ENCODE data around the gene CEND1. TPM values are rescaled to one million over a fixed set of nuclear protein-coding genes. Genes with fewer than 3 reads are reported as not detected.
A peak's percentile ranks its signal among the peaks of the same experiment; 100 is the strongest.

The CEND1 gene
- polyA plus RNA-seq, 1 donor (not counting 4 experiments of a cell fraction or from before 2014, with no cell fraction given) = not detected

DNA sequence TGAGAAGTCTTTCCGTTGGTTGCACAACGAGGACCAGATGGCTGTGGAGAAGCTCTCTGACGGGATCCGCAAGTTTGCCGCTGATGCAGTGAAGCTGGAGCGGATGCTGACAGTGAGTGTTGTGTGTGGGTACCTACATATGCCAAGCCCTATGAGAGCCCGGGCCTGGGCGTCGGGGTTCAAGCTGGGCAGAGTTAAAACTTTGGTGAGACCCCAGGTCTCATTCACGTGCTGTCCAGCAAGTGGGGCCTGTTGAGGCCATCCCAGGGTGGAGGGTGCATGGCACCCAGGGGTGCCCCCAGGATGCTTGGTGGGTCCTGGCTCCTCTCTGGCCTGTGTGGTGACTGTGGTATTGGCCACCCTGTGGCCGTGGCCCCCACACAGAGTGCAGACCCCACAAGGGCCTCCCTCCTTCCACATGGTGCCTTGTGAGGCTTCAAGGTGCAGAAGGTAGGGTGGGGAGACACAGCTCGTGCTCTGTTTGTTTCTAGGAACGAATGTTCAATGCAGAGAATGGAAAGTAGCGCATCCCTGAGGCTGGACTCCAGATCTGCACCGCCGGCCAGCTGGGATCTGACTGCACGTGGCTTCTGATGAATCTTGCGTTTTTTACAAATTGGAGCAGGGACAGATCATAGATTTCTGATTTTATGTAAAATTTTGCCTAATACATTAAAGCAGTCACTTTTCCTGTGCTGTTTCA is 25.4 kb downstream of the CEND1 start:
- peaks cover 35 to 41% of the 10 kb centered on the region in 2 experiments for H3K36me3 ChIP-seq (ENCODE audit: control insufficient read depth in 2 of 2, extremely low read depth in 1 of 2, insufficient read depth in 2 of 2, low read length in 2 of 2)
- no peak overlapping the region for H3K4me2 ChIP-seq (ENCODE audit: control insufficient read depth, extremely low read depth, insufficient read depth, low read depth, low read length)
- FAIRE-seq = no peak
- H3K9me3 ChIP-seq (ENCODE audit: control insufficient read depth, low read depth, low read length) = no peaks in the 10 kb centered on the region
- H3K79me2 ChIP-seq (ENCODE audit: control insufficient read depth, insufficient read depth, low read length) = no peaks in the 10 kb centered on the region
- no peak overlapping the region for H2AFZ ChIP-seq (ENCODE audit: control insufficient read depth, low read length)
- H3K4me1 ChIP-seq (ENCODE audit: control insufficient read depth, extremely low read depth, insufficient read depth, low read length) = peaks cover 19% of the 10 kb centered on the region
- DNase-seq (ENCODE audit: low read depth, low spot score) = no peak
- no peak overlapping the region for H3K9ac ChIP-seq (ENCODE audit: control insufficient read depth, extremely low read depth, insufficient read depth, low read length)
- TF ChIP-seq, protein P1, sequence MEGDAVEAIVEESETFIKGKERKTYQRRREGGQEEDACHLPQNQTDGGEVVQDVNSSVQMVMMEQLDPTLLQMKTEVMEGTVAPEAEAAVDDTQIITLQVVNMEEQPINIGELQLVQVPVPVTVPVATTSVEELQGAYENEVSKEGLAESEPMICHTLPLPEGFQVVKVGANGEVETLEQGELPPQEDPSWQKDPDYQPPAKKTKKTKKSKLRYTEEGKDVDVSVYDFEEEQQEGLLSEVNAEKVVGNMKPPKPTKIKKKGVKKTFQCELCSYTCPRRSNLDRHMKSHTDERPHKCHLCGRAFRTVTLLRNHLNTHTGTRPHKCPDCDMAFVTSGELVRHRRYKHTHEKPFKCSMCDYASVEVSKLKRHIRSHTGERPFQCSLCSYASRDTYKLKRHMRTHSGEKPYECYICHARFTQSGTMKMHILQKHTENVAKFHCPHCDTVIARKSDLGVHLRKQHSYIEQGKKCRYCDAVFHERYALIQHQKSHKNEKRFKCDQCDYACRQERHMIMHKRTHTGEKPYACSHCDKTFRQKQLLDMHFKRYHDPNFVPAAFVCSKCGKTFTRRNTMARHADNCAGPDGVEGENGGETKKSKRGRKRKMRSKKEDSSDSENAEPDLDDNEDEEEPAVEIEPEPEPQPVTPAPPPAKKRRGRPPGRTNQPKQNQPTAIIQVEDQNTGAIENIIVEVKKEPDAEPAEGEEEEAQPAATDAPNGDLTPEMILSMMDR (optimal IDR thresholded peaks at IDR 0.05 in 1 of 3, IDR thresholded peaks at IDR 0.05 in 1 of 3, conservative IDR thresholded peaks at IDR 0.05 in 1 of 3; ENCODE audit: extremely low read depth in 1 of 3, insufficient read depth in 2 of 3, low read length in 3 of 3) = no peak
- no peak for TF ChIP-seq EZH2 (IDR thresholded peaks at IDR 0.05; ENCODE audit: low read length)
- dilution Hi-C loops (cut with MboI; ENCODE audit: extremely low pct_ligation_motif_present, low sequenced_read_pairs) = no loop called here
- no peak overlapping the region for H3K4me3 ChIP-seq (ENCODE audit: control insufficient read depth in 2 of 3, extremely low read depth in 1 of 3, insufficient read depth in 2 of 3, low read depth in 1 of 3, low read length in 3 of 3)
- peaks cover 11% of the 10 kb centered on the region for H4K20me1 ChIP-seq (ENCODE audit: control insufficient read depth, extremely low read depth, insufficient read depth, low read length)
- H3K27me3 ChIP-seq (ENCODE audit: control insufficient read depth, extremely low read depth, insufficient read depth, low read length) = no peaks in the 10 kb centered on the region
- no peak overlapping the region for H3K27ac ChIP-seq (ENCODE audit: control insufficient read depth, insufficient read depth, low read length)
- H3K9me1 ChIP-seq (ENCODE audit: control insufficient read depth, extremely low read depth, insufficient read depth, low read length) = peaks cover 3% of the 10 kb centered on the region

DNA sequence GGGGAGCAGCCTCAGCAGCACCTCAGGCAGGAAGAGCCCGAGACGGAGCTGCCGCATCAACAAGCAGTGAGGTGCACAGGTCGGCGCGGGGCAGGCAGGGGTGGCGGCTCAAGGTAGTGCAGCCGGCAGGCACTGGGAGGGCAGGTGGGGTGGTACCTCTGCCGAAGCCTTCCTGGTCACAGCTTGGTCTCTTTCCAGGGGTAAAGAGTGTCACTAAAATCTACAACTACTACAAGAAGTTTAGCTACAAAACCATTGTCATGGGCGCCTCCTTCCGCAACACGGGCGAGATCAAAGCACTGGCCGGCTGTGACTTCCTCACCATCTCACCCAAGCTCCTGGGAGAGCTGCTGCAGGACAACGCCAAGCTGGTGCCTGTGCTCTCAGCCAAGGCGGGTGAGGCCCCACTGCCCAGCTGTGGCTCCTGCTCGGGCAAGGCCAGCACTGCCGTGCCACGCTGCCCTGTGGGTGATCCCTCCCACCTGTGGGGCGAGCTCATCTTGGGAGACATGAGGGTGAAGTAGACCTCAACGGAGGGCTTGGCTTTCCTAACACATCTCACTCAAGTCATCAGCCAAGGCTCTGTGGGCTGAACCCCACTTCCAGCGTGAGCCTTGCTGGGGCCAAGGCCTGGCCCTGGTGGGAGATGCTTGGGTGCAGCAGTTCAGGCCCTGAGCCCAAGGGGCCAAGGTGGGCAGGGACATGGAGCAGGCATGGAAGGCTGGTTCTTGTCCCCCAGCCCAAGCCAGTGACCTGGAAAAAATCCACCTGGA is 26.2 kb downstream of the CEND1 start:
- H3K4me2 ChIP-seq (ENCODE audit: control insufficient read depth, extremely low read depth, insufficient read depth, low read depth, low read length) = peak overlapping the region; percentile 22

More for the DNA sequence above, 26.2 kb downstream of the CEND1 start:
- Histone ChIP-seq H2AFZ (ENCODE audit: control insufficient read depth, low read length) (no peak overlapping the region), H3K9me3 (ENCODE audit: control insufficient read depth, low read depth, low read length) (no peaks in the 10 kb centered on the region), H3K36me3 (ENCODE audit: control insufficient read depth in 2 of 2, extremely low read depth in 1 of 2, insufficient read depth in 2 of 2, low read length in 2 of 2) (peaks cover 38 to 41% of the 10 kb centered on the region in 2 experiments), H3K79me2 (ENCODE audit: control insufficient read depth, insufficient read depth, low read length) (no peaks in the 10 kb centered on the region), H3K27me3 (ENCODE audit: control insufficient read depth, extremely low read depth, insufficient read depth, low read length) (no peaks in the 10 kb centered on the region), H4K20me1 (ENCODE audit: control insufficient read depth, extremely low read depth, insufficient read depth, low read length) (peaks cover 11% of the 10 kb centered on the region), H3K4me3 (ENCODE audit: control insufficient read depth in 2 of 3, extremely low read depth in 1 of 3, insufficient read depth in 2 of 3, low read depth in 1 of 3, low read length in 3 of 3) (no peak overlapping the region), H3K4me1 (ENCODE audit: control insufficient read depth, extremely low read depth, insufficient read depth, low read length) (peaks cover 19% of the 10 kb centered on the region), H3K9me1 (ENCODE audit: control insufficient read depth, extremely low read depth, insufficient read depth, low read length) (peaks cover 3% of the 10 kb centered on the region), H3K9ac (ENCODE audit: control insufficient read depth, extremely low read depth, insufficient read depth, low read length) (peak overlapping the region; percentile 50), H3K27ac (ENCODE audit: control insufficient read depth, insufficient read depth, low read length) (peak overlapping the region; percentile 17)
- dilution Hi-C loops (cut with MboI; ENCODE audit: extremely low pct_ligation_motif_present, low sequenced_read_pairs) = no loop called here
- FAIRE-seq (no peak), DNase-seq (ENCODE audit: low read depth, low spot score) (no peak)
- no peak for TF ChIP-seq EZH2 (IDR thresholded peaks at IDR 0.05; ENCODE audit: low read length)
- TF ChIP-seq, protein P1 (optimal IDR thresholded peaks at IDR 0.05 in 1 of 3, IDR thresholded peaks at IDR 0.05 in 1 of 3, conservative IDR thresholded peaks at IDR 0.05 in 1 of 3; ENCODE audit: extremely low read depth in 1 of 3, insufficient read depth in 2 of 3, low read length in 3 of 3) = no peak

Data from keratinocyte (primary cell).